ENCODE measurements around the gene TMEM134.
A peak's percentile ranks its signal among the peaks of the same experiment; 100 is the strongest.

Gene TMEM134

GRCh38 chr11:67422891-67423290 lies 46.2 kb downstream of the TMEM134 start:
- DNase-seq (ENCODE audit: low spot score): no peak

- DNase-seq (ENCODE audit: low spot score): no peak
Measured at GRCh38 chr11:67421430-67422031, 47.5 kb downstream of the TMEM134 start.

- DNase-seq (ENCODE audit: low spot score): peak; percentile 96
Measured at GRCh38 chr11:67420646-67421429, 48.2 kb downstream of the TMEM134 start.

GRCh38 chr11:67420147-67420645 lies 48.9 kb downstream of the TMEM134 start:
- no peak for DNase-seq (ENCODE audit: low spot score)

- no peak for DNase-seq (ENCODE audit: low spot score)
Measured at GRCh38 chr11:67419325-67420049, 49.6 kb downstream of the TMEM134 start.

- DNase-seq (ENCODE audit: low spot score): no peak
Measured at GRCh38 chr11:67418476-67419281, 50.4 kb downstream of the TMEM134 start.

GRCh38 chr11:67417425-67417824 lies 51.6 kb downstream of the TMEM134 start:
- no peak for DNase-seq (ENCODE audit: low spot score)

- DNase-seq (ENCODE audit: low spot score): peak; percentile 67
Measured at GRCh38 chr11:67416416-67417335, 52.4 kb downstream of the TMEM134 start.

GRCh38 chr11:67415501-67416304 lies 53.3 kb downstream of the TMEM134 start, which contains the start of gene CARNS1:
Gene CARNS1, plus strand, starts transcription at chr11:67415678. Its CDS starts 522 bp downstream, at chr11:67416200.
- peak; percentile 52 for DNase-seq (ENCODE audit: low spot score)

GRCh38 chr11:67413266-67413849 lies 55.7 kb downstream of the TMEM134 start:
- DNase-seq (ENCODE audit: low spot score): peak; percentile 65

GRCh38 chr11:67412495-67413179 lies 56.4 kb downstream of the TMEM134 start:
- DNase-seq (ENCODE audit: low spot score): no peak

GRCh38 chr11:67411785-67412152 lies 57.3 kb downstream of the TMEM134 start:
- no peak for DNase-seq (ENCODE audit: low spot score)

All from hematopoietic multipotent progenitor cell treated with erythropoietin and hydrocortisone succinate and interleukin-3 and kit ligand, for 17 days (in vitro differentiated cells).